ENCODE results near the gene ABCD2.
A peak's percentile ranks its signal among the peaks of the same experiment; 100 is the strongest.

Gene ABCD2

GRCh38 chr12:39606712-39607423 lies 12.7 kb downstream of the ABCD2 start:
- Histone ChIP-seq H3K4me1 (ENCODE audit: control insufficient read depth in 1 of 2, insufficient read depth in 2 of 2, low read length in 2 of 2) (no peaks in the 10 kb centered on the region), H3K36me3 (ENCODE audit: control insufficient read depth in 1 of 2, insufficient read depth in 2 of 2, low read length in 2 of 2) (no peaks in the 10 kb centered on the region), H3K79me1 (ENCODE audit: low read length) (no peaks in the 10 kb centered on the region), H2BK120ac (ENCODE audit: insufficient read depth, low read length, poor library complexity) (no peak overlapping the region), H4K12ac (ENCODE audit: low read depth, low read length) (no peak overlapping the region), H3K79me2 (ENCODE audit: control insufficient read depth, insufficient read depth, low read length, poor library complexity) (no peaks in the 10 kb centered on the region), H3K9me3 (ENCODE audit: insufficient read depth, low read depth, low read length) (no peaks in the 10 kb centered on the region), H3K23ac (ENCODE audit: low read length) (no peak overlapping the region), H3K4ac (ENCODE audit: low read depth, low read length) (no peak overlapping the region), H2AFZ (ENCODE audit: insufficient read depth, low read length, poor library complexity) (no peak overlapping the region), H3K4me3 (ENCODE audit: low read depth, low read length) (no peak overlapping the region), H2BK5ac (ENCODE audit: low read depth, low read length, poor library complexity) (no peak overlapping the region), H4K91ac (ENCODE audit: low read depth, low read length) (no peak overlapping the region), H3K4me2 (ENCODE audit: low read length) (no peak overlapping the region), H3K14ac (ENCODE audit: low read length) (no peak overlapping the region), H3K27me3 (ENCODE audit: insufficient read depth, low read length) (no peaks in the 10 kb centered on the region), H3K18ac (ENCODE audit: low read length) (no peak overlapping the region), H4K8ac (ENCODE audit: low read depth, low read length) (no peak overlapping the region), H2AK5ac (ENCODE audit: low read length) (no peak overlapping the region), H3K9ac (ENCODE audit: low read length) (no peak overlapping the region), H2BK12ac (ENCODE audit: low read length) (no peak overlapping the region), H3K27ac (ENCODE audit: low read depth, low read length) (no peak overlapping the region)
- 100% methylated on average over 1 of the region's 4 CpGs for WGBS (ENCODE audit: extremely low coverage, insufficient coverage, insufficient read length)
- DNase-seq: peak; percentile 7 to 44

GRCh38 chr12:39605996-39606395 lies 13.6 kb downstream of the ABCD2 start:
- H2BK12ac ChIP-seq (ENCODE audit: low read length): no peak overlapping the region
- no peak overlapping the region for H2BK5ac ChIP-seq (ENCODE audit: low read depth, low read length, poor library complexity)
- H3K79me2 ChIP-seq (ENCODE audit: control insufficient read depth, insufficient read depth, low read length, poor library complexity): no peaks in the 10 kb centered on the region
- H2AK5ac ChIP-seq (ENCODE audit: low read length): no peak overlapping the region
- no peak overlapping the region for H3K14ac ChIP-seq (ENCODE audit: low read length)
- WGBS (ENCODE audit: extremely low coverage, insufficient coverage, insufficient read length): no CpG with 5 or more reads among the region's 3 CpGs
- H2BK120ac ChIP-seq (ENCODE audit: insufficient read depth, low read length, poor library complexity): no peak overlapping the region
- DNase-seq: peak; percentile 12 to 58
- no peak overlapping the region for H3K4ac ChIP-seq (ENCODE audit: low read depth, low read length)
- no peak overlapping the region for H3K27ac ChIP-seq (ENCODE audit: low read depth, low read length)
- no peak overlapping the region for H3K4me2 ChIP-seq (ENCODE audit: low read length)
- H3K18ac ChIP-seq (ENCODE audit: low read length): no peak overlapping the region
- no peak overlapping the region for H4K8ac ChIP-seq (ENCODE audit: low read depth, low read length)
- no peaks in the 10 kb centered on the region for H3K27me3 ChIP-seq (ENCODE audit: insufficient read depth, low read length)
- H4K91ac ChIP-seq (ENCODE audit: low read depth, low read length): no peak overlapping the region
- H4K12ac ChIP-seq (ENCODE audit: low read depth, low read length): no peak overlapping the region
- H3K23ac ChIP-seq (ENCODE audit: low read length): no peak overlapping the region
- no peaks in the 10 kb centered on the region for H3K4me1 ChIP-seq (ENCODE audit: control insufficient read depth in 1 of 2, insufficient read depth in 2 of 2, low read length in 2 of 2)
- H3K9me3 ChIP-seq (ENCODE audit: insufficient read depth, low read depth, low read length): no peaks in the 10 kb centered on the region
- no peak overlapping the region for H3K9ac ChIP-seq (ENCODE audit: low read length)
- H3K36me3 ChIP-seq (ENCODE audit: control insufficient read depth in 1 of 2, insufficient read depth in 2 of 2, low read length in 2 of 2): no peaks in the 10 kb centered on the region
- no peaks in the 10 kb centered on the region for H3K79me1 ChIP-seq (ENCODE audit: low read length)
- H3K4me3 ChIP-seq (ENCODE audit: low read depth, low read length): no peak overlapping the region
- H2AFZ ChIP-seq (ENCODE audit: insufficient read depth, low read length, poor library complexity): no peak overlapping the region

GRCh38 chr12:39605501-39605900 lies 14.1 kb downstream of the ABCD2 start:
- no peak overlapping the region for H2AK5ac ChIP-seq (ENCODE audit: low read length)
- no peaks in the 10 kb centered on the region for H3K79me2 ChIP-seq (ENCODE audit: control insufficient read depth, insufficient read depth, low read length, poor library complexity)
- DNase-seq: peak in 1 of 2 donors; percentile 43
- no CpG with 5 or more reads among the region's 1 CpG for WGBS (ENCODE audit: extremely low coverage, insufficient coverage, insufficient read length)
- H4K8ac ChIP-seq (ENCODE audit: low read depth, low read length): no peak overlapping the region
- H3K4me2 ChIP-seq (ENCODE audit: low read length): no peak overlapping the region
- H4K91ac ChIP-seq (ENCODE audit: low read depth, low read length): no peak overlapping the region
- no peak overlapping the region for H3K27ac ChIP-seq (ENCODE audit: low read depth, low read length)
- H3K4me1 ChIP-seq (ENCODE audit: control insufficient read depth in 1 of 2, insufficient read depth in 2 of 2, low read length in 2 of 2): no peaks in the 10 kb centered on the region
- no peaks in the 10 kb centered on the region for H3K27me3 ChIP-seq (ENCODE audit: insufficient read depth, low read length)
- H3K23ac ChIP-seq (ENCODE audit: low read length): no peak overlapping the region
- H3K79me1 ChIP-seq (ENCODE audit: low read length): no peaks in the 10 kb centered on the region
- no peak overlapping the region for H3K14ac ChIP-seq (ENCODE audit: low read length)
- H2BK5ac ChIP-seq (ENCODE audit: low read depth, low read length, poor library complexity): no peak overlapping the region
- no peaks in the 10 kb centered on the region for H3K9me3 ChIP-seq (ENCODE audit: insufficient read depth, low read depth, low read length)
- H3K18ac ChIP-seq (ENCODE audit: low read length): no peak overlapping the region
- no peak overlapping the region for H3K9ac ChIP-seq (ENCODE audit: low read length)
- no peaks in the 10 kb centered on the region for H3K36me3 ChIP-seq (ENCODE audit: control insufficient read depth in 1 of 2, insufficient read depth in 2 of 2, low read length in 2 of 2)
- no peak overlapping the region for H3K4me3 ChIP-seq (ENCODE audit: low read depth, low read length)
- no peak overlapping the region for H3K4ac ChIP-seq (ENCODE audit: low read depth, low read length)
- no peak overlapping the region for H4K12ac ChIP-seq (ENCODE audit: low read depth, low read length)
- no peak overlapping the region for H2BK120ac ChIP-seq (ENCODE audit: insufficient read depth, low read length, poor library complexity)
- no peak overlapping the region for H2AFZ ChIP-seq (ENCODE audit: insufficient read depth, low read length, poor library complexity)
- no peak overlapping the region for H2BK12ac ChIP-seq (ENCODE audit: low read length)

DNA sequence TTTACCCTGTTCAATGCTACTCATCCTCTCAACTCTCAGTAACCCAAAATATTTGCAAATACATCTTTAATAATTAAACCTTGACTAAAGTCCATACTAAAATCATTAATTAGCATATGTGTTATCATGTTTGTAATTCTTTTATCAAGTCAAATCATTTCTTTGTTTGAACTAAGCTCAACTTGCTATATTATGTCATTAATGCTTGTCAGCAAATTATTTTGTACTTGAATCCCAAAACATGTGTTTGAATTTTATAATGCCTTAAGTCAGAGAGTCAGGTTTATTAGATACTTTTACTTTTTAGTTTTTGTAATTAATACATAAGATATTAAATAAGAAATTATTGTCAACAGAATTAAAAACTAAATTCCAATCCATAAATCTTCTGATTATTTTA lies 16.5 kb downstream of the ABCD2 start:
- H3K23ac ChIP-seq (ENCODE audit: low read length): no peak overlapping the region
- no peak overlapping the region for H4K8ac ChIP-seq (ENCODE audit: low read depth, low read length)
- no peaks in the 10 kb centered on the region for H3K79me2 ChIP-seq (ENCODE audit: control insufficient read depth, insufficient read depth, low read length, poor library complexity)
- H3K14ac ChIP-seq (ENCODE audit: low read length): no peak overlapping the region
- no peak overlapping the region for H3K27ac ChIP-seq (ENCODE audit: low read depth, low read length)
- no peak overlapping the region for H2AK5ac ChIP-seq (ENCODE audit: low read length)
- no peak overlapping the region for H3K4ac ChIP-seq (ENCODE audit: low read depth, low read length)
- H3K9ac ChIP-seq (ENCODE audit: low read length): no peak overlapping the region
- no peak overlapping the region for H3K4me3 ChIP-seq (ENCODE audit: low read depth, low read length)
- no peaks in the 10 kb centered on the region for H3K9me3 ChIP-seq (ENCODE audit: insufficient read depth, low read depth, low read length)
- H3K4me1 ChIP-seq (ENCODE audit: control insufficient read depth in 1 of 2, insufficient read depth in 2 of 2, low read length in 2 of 2): no peaks in the 10 kb centered on the region
- H2BK5ac ChIP-seq (ENCODE audit: low read depth, low read length, poor library complexity): no peak overlapping the region
- no peak overlapping the region for H2AFZ ChIP-seq (ENCODE audit: insufficient read depth, low read length, poor library complexity)
- H3K18ac ChIP-seq (ENCODE audit: low read length): no peak overlapping the region
- no peak overlapping the region for H2BK120ac ChIP-seq (ENCODE audit: insufficient read depth, low read length, poor library complexity)
- no peaks in the 10 kb centered on the region for H3K79me1 ChIP-seq (ENCODE audit: low read length)
- no peak overlapping the region for H3K4me2 ChIP-seq (ENCODE audit: low read length)
- DNase-seq: no peak
- no peak overlapping the region for H4K12ac ChIP-seq (ENCODE audit: low read depth, low read length)
- H3K27me3 ChIP-seq (ENCODE audit: insufficient read depth, low read length): no peaks in the 10 kb centered on the region
- H4K91ac ChIP-seq (ENCODE audit: low read depth, low read length): no peak overlapping the region
- no peak overlapping the region for H2BK12ac ChIP-seq (ENCODE audit: low read length)
- no peaks in the 10 kb centered on the region for H3K36me3 ChIP-seq (ENCODE audit: control insufficient read depth in 1 of 2, insufficient read depth in 2 of 2, low read length in 2 of 2)

Measured in trophoblast cell (in vitro differentiated cells and primary cell).